ENCODE data around the gene PLCD4.

Gene PLCD4

DNA sequence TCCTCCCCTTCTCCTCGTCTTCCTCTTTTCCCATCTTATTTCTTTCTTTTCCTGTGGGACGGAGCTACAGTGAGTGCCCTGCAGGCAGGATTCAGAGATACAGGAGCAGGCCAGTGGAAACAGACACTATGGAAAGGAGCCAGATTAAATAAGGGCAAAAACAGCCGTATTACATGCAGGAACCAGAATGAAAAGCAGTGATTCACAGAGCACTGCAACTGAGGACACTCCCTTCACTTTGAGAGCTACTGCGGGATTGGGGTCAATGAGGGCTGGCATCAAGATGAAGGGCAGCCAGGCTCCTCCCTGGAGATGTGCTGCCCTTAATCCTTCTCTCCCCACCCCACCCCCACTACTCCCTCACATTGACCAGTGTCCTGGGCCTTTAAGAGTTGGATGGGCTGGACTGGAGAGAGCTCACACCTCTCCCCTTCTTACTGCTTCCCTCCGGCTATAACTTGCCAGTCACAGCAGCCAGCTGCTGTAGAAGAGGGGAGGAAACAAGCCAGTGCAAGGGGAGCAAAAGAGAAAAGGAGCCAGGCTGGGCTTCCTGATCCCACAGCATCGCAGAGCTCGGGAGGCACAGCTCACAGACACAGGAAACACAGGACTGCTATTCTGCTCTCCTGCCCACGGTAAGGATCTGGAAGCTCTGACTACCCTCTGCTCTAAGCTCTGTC is at the start of gene PLCD4:
Gene PLCD4, plus strand, starts transcription at position 464 of the 680 bp plus-strand sequence. CDS start 7,841 bp downstream, outside the sequence.
- in situ Hi-C loops (cut with MboI; ENCODE audit: low sequenced_read_pairs) = no loop called here

DNA sequence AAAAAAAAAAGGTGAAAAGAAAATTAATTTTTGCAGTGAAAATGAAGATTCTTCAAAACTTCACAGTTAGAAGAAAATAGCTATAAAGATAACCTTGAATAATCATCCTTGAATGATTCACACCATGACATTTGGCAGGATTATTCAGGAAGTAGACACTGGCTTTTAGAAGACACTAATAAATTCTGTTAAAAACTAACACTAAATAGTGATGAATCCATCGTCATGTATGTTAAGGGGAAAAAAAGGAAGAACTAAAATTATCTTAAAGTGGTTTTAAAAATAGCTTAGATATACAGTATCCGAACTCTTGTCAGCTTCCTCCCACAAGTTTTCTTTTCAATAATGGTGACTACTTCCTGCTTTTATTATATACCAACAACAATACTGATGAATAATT is 49.8 kb upstream of the PLCD4 start:
- in situ Hi-C loops (cut with MboI; ENCODE audit: low sequenced_read_pairs) = no loop called here

DNA sequence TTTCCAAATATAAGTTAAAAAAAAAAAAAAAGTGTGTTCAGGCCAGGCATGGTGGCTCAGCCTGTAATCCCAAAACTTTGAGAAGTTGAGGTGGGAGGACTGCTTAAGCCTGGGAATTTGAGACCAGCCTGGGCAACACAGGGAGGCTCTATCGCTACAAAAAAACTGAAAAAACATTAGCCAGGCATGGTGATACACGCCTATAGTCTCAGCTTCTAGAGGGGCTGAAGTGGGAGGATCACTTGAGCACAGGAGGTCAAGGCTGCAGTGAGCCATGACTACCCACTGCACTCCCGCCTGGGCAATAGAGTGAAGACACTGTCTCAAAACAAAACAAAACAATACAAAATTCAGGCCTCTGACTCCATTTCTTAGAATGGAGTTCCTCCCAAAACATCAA is 48.7 kb upstream of the PLCD4 start:
- in situ Hi-C loops (cut with MboI; ENCODE audit: low sequenced_read_pairs) = no loop called here

DNA sequence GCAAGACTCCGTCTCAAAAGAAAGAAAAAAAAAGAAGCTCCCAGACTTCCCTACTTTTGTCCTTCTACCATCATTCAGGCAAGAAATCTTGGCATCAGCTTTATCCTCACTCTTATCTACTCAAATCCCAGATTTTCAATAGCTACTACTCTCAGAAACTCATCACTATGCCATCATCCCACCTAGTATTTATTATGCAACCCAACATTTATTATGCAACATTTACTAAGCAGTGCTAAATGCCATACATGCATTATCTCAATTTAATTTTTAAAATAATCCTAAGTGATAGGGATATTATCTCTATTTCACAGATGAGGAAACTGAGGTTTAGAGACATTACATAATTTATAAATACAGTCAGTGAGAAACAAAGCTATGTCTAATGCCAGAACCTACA is 43.6 kb upstream of the PLCD4 start:
- in situ Hi-C loops (cut with MboI; ENCODE audit: low sequenced_read_pairs) = no loop called here

DNA sequence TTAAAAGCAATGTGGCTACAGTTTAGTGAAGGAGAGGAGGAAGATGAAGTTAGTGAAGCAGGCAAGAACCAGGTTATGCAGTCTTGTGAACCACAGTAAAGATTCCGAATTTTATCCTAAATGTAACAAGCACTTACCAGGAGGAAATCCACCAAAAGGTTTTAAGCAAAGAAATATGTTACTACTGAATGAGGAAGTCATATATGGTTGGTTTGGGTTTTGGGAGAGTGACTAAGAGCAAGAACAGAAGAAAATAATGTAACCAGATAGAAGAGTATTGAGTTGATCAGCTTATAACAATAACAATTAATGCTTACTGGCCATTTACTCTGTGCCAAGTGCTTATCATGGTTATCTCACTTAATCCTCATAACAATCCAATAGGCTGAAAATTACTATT is 41.4 kb upstream of the PLCD4 start:
- in situ Hi-C loops (cut with MboI; ENCODE audit: low sequenced_read_pairs) = no loop called here

DNA sequence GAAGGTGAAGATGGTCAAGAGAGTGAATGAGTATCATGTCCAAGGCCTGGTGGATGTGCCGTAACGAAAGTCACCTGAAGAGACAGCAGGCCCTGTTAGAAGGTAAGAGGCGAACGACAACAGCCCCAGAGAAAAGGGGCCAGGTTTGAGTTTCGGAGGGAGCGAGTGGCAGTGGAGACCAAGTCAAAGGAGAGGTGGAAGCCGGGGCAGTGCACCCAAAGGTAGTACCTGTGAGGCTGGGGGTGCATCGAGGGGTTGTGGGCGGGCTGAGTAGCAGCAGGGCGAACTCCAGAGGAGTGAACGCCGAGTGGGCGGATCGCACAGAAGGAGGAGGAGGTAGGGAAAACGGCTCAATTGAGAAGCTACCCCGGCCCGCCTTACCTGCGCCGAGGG is 39.9 kb upstream of the PLCD4 start:
- in situ Hi-C loops (cut with MboI; ENCODE audit: low sequenced_read_pairs) = no loop called here

DNA sequence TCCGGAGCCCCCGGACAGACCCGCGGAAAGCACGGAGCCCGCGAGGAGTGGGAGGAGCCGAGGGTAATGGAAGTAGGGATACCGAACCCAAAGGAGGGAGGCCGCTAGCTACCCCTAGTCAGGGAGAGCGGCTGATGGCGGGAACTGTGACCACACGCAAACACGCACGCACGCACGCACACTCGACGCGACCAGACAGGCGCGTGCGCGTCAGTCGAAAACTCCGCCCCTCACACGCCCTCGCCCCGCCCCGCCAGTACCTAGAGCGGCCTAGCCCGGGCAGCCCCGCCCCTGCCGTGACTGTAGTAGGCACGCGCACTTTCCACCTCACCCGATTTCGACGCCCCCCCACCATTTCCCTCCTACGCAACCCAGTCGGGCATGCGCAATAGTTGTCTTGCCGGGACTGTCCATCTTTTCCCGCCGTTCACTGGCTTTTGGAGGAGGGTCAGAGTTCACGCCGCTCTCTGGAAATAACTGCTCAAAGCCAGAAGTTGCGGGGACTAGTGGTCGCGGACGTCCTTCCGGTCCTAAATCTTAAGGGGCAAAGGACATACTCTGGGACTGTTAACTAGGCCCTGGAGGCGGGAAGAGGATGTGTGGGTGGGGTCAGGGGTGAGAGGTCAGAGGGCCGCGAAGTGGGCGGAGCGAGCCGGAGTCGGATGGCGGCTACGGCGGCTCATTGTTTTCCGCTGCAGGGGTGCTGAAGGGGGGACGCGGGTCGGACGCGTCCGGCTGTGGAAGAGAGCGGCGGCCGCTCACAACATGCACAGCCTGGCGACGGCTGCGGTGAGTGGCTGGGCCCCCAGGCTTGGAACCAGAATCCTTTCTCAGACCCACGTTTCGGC is 39.3 kb upstream of the PLCD4 start, which contains the start of the genes CNOT9 and USP37:
Gene CNOT9, plus strand, starts transcription at position 650 of the 848 bp plus-strand sequence. Its CDS starts 116 bp downstream, at position 766.
Gene USP37, minus strand, starts transcription at position 162 of the 848 bp plus-strand sequence. CDS start 9,698 bp downstream, outside the sequence.
- in situ Hi-C loops (cut with MboI; ENCODE audit: low sequenced_read_pairs) = no loop called here

DNA sequence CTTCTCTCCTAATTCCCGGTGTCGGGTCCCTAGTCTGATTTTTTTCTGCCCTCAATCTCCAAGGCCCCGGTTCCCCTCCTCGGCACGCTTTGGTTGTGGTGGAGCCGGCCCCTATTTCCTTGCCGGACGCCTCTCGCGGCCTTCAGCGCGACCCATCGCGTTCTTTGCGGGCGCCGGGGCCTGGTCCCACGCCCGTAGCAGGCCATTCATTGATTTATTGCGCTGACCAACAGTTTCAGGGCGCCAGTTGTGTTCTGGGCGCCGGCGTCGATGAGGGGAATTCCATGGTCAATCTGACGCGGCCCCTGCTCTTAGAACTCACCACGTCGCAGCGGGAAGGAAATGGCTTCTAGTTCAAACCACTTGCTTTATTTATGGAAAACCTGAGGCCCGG is 38.7 kb upstream of the PLCD4 start:
- in situ Hi-C loops (cut with MboI; ENCODE audit: low sequenced_read_pairs) = no loop called here

DNA sequence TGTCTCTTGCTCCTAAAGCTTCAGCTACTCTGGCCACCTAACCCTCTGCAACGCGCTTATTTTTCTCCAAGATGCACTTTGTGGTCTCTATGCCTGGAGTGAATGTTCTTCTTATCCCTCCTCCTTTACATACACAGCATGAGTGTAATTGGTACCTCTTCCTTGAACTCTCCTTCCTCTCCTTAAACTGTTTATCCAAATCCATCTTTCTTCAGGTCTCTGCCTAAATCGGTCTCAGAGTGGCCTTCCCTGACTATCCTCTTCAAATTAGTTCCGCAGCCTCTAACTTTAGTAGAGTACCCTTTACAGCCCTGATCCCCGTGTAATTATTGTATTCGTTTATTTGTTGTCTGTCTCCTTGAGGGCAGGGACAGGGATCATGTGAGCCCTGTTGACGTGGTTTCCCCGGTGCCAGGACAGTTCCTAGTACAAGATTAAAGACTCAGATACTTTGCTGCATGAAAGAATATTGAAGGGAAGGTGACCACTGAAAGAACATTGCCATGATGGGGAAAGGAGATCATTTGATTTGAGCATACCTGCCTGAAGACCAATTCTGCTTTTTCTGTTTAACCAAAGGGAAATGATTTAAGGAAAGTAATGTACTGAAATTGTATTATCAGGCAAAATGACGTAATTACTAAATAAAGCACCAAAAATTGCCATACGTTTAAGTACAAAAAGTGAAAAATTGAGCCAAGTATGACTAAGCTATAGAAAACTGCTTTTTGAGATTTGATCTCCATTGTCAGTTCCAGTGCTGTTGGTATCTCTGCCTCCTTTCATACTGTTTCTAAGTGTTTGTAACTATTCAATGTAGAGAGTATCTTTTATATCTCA is 37.8 kb upstream of the PLCD4 start:
- in situ Hi-C loops (cut with MboI; ENCODE audit: low sequenced_read_pairs) = no loop called here

DNA sequence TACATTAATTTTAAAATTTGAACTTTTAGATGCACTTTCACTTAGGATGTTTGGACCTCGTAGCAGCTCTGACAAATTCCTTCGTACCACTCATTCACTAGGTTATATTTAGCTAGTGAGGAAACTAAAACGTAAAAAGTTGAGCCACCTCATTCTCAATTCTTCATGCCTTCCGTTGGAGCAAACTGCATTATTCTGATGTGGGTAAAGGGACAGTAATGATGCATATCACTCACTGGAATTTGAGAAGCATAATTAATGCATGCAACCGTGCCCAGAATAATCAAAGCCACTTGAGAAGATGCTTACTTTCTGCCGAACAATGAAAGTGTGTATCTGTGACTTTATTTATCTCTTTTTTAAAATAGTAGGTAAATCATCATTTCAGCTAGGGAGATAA is 36.8 kb upstream of the PLCD4 start:
- in situ Hi-C loops (cut with MboI; ENCODE audit: low sequenced_read_pairs) = no loop called here

DNA sequence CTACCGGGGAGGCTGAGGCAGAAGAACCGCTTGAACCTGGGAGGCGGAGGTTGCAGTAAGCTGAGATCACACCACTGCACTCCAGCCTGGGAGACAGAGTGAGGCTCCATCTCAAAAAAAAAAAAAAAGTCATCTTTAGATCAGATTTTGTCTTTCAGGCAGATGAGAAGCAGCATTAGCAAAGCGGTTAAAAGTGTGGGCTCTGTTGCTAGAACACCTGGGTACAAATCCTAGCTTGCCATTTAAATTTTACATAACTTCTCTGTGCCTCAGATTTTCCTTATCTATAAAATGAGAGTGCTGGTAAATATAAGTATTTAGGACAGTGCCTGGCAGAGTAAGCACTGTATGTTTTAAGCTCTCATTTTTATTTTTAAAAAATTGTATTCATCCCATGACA is 30.8 kb upstream of the PLCD4 start:
- in situ Hi-C loops (cut with MboI; ENCODE audit: low sequenced_read_pairs) = no loop called here

DNA sequence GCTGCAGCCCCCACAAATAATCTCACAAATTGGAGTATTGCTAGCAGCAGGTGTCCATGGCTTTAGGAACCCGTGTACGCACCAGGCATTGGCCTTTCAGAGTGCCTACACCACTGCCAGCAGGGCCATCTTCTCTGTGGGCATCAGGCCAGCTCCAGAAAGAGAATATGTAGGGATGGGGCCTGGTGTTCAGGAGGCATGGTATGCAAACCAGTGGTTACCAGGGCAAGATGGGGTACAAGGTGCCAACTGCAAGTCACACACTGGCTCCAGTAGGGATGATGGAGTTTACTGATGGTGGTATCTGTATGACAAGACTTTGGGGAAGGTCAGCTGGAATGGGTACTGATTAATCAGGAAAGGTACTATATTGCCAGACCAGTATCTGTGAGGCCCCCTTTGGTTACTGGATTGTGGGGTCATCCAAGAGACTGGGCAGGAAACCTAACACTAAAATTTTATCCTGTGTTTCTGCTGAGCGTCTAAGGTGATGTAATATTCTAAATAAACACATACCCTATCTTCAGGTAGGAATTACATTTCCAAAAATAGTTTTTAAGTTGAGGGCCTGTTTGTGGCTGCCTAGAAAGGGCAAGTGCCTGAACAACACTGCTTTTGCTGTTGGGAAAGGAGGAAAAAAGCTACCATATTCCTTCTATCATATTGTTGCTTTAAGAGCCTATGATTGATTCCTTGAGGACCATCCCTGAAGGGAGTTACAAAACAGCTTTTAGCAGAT is 30.0 kb upstream of the PLCD4 start:
- in situ Hi-C loops (cut with MboI; ENCODE audit: low sequenced_read_pairs) = no loop called here

DNA sequence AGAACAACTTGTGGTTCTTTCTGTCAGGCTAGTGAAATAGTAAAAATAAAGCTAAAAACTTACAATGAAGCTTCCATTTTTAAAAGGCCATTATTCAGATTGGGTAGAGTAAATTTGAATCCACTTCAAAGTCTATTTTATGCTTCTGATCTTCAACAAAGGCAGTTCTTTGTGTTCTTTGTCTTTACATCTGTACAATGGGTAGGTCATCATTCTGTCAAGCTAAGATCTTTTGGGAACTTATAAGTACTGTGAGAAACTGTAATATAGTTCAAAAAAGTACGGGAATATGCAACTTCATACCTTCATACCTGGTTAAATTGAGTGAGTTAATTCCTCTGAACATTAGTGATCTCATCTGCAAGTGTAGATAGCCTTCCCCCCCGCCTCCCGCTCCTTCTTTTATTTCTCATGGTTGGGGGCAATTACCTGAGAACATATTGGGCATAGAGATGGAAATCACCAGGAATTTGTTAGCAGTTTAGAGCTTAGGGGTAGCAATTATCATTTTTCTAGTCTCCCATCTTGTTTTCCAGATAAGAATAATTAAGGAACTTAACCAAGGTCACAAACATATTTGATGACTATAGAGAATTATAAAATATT is 29.3 kb upstream of the PLCD4 start:
- in situ Hi-C loops (cut with MboI; ENCODE audit: low sequenced_read_pairs) = no loop called here

DNA sequence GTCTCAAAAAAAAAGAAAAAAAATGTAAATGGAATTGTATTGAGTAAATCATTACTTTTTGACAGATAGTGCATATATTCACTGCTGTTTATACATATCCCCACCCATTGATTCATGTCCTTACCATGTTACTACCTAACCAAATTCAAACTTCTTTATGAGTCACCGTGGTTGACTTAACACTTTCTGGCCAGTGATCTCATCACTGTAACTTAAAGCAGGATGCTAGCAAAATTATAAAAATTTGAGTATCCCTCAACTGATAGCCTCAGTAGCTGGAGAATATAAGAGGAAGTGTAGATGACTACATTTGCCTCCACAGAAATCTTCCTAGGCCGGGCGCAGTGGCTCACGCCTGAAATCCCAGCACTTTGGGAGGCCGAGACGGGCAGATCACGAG is 25.6 kb upstream of the PLCD4 start:
- in situ Hi-C loops (cut with MboI; ENCODE audit: low sequenced_read_pairs) = no loop called here

DNA sequence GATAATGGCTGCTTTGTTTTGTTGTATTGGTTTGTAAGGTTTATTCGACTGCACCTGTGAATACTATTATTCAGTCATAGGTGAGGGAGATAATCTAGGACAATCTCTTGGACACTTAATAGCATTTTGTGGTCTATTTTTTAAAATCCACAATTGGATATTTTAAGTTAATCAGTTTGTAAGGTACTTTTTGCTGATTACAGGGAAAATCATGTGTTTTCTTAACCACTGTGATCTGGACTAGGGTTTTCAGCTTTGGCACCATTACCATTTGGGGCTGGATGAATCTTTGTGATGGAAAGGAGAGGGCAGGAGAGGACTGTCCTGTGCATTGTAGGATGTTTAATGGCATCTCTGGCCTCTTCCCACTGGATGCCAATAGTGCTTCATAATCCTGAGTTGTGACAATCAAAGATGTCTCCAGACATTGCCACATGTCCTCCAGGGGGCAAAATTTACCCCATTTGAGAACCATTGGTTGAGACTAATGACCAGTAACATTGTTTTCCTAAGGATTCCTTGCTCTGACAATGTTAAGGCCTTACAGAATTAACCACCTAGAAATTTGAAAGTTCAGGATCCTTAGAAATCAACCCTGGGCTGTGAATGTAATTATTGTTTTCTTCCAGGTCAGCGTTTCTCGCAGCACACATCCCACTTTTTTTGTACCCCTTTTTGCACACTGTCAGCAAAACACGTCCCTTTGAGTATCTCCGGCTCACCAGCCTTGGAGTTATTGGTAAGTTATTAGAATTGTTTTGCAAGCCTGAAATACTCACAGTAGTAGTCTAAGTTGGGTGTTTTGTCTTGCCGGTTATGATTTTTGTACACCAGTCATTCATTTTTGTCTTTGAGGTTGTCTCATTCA is 23.5 kb upstream of the PLCD4 start:
- in situ Hi-C loops (cut with MboI; ENCODE audit: low sequenced_read_pairs) = no loop called here

DNA sequence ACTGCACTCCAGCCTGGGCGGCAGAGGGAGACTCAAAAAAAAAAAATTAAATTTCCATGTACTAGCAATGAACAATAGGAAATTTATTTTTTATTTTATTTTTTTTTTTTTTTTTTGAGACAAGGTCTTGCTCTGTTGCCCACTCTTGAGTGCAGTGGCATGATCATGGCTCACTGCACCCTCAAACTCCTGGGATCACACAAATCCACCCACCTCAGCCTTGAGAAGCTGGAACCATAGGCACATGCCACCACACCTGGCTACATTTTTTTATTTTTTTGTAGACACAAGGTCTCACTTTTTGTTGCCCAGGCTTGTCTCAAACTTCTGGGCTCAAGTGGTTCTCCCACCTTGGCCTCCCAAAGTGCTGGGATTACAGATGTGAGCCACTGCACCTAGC is 22.2 kb upstream of the PLCD4 start:
- in situ Hi-C loops (cut with MboI; ENCODE audit: low sequenced_read_pairs) = no loop called here

DNA sequence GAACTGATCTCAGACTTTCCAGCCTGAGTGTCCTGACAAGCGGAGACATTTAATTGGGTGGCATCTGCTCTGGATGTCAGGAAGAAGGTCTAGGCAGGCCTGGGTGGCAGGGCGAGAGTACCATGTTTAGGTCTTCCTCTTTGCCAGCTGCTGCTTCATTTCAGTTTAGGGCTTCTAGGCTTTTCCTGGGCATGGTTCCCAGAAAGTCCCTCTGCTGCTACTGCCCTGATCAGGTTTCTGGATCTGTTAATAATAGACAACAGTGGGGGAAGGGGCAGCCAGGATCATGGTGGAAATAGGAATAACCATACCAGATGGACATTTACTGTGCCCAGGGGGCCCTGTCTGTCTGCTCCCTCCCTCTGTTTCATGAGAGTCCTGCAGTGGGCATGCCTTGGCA is 2.3 kb upstream of the PLCD4 start:
- in situ Hi-C loops (cut with MboI; ENCODE audit: low sequenced_read_pairs) = no loop called here

DNA sequence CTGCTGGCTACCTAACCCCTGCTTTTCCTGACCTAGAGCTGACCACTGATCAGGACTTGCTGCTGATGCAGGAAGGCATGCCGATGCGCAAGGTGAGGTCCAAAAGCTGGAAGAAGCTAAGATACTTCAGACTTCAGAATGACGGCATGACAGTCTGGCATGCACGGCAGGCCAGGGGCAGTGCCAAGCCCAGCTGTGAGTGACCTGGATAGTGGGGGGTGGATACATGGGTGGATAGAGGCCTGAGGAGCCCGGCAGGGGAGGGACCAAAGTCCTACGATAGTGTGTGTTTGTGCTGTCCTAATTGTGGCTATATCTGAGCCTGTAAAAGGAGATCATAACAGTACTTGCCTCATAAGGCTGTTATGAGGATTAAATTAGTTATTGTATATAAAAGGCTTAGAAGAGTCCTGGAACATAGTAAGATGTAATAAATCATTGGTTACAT is 8.2 kb downstream of the PLCD4 start:
- in situ Hi-C loops (cut with MboI; ENCODE audit: low sequenced_read_pairs) = no loop called here
